ENCODE results near the gene HMGN2. TPM values are rescaled to one million over a fixed set of nuclear protein-coding genes. Genes with fewer than 3 reads are reported as not detected.
"Not testable (repeated sequence)": the region's sequence is repeated elsewhere in the genome, so short reads cannot be mapped to it uniquely, and the experiment has no call there.

HMGN2 gene
- total RNA-seq, 1 donor from 2014 or later, result 299 TPM

DNA sequence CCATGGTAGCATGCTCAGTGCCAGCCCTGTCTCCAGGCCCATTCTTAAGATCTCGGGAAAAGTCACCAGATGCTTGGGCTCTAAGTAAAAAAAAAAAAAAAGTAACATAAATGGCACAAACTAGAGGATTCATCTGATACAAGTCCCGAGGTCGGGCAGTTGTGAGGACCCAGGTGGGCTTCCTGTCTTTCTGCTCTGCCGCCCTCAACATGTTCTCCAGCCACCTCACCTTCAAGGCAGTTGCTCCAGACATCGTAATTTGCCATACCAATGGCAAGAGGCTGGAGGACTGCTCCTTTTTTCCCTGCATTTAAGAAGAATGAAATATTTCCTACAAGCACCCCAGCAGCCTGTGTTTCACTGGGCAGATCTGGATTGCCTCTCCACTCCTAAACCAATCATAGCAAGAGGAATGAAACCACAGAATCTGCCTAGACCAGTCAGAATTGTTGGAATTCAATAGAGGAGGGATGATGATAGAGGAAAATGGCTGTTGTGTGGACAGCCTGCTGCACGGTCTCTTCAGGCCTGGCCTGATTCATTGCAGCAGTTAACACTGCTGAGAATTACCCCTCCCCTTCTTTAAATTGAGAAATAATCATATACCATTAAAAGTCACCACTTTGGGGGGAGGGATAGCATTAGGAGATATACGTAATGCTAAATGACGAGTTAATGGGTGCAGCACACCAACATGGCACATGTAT lies 5.4 kb downstream of the HMGN2 start:
- DNase-seq (ENCODE audit: low read depth, low spot score), result no peak

DNA sequence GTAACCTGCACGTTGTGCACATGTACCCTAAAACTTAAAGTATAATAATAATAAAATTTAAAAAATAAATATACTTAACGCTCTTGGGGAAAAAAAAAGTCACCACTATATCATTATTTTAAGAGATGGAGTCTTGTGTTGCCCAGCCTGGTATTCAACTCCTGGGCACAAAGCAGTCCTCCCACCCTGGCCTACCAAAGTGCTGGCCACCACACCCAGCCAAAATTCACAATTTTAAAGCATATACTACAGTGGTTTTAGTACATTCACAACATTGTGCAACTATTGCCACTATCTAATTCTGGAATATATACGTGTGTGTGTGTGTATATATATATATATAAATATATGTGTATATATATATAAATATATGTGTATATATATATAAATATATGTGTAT lies 5.9 kb downstream of the HMGN2 start:
- DNase-seq (ENCODE audit: low read depth, low spot score), result no peak

- DNase-seq (ENCODE audit: low read depth, low spot score), result no peak
These were observed 6.7 kb downstream of the HMGN2 start for GRCh38 chr1:26478988-26479387.

DNA sequence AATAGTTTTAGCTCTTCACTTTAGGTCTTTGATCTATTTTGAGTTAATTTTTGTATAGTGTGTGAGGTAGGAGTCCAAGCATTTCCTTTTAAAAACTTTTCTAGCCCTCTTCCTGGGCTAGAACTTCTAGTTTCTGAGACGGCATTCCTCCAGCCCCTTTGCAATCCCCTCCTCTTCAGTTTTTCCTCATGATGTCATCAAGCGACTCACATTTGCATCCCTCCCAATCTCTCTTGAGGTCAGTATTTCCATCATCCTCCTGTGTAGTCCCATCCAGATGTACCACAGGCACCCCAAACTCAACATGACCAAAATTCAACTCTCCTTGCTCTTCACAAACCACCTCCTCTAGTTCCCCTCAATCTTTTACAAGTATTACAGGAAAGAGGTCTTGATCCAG lies 10.7 kb downstream of the HMGN2 start:
- DNase-seq (ENCODE audit: low read depth, low spot score), result no peak

DNA sequence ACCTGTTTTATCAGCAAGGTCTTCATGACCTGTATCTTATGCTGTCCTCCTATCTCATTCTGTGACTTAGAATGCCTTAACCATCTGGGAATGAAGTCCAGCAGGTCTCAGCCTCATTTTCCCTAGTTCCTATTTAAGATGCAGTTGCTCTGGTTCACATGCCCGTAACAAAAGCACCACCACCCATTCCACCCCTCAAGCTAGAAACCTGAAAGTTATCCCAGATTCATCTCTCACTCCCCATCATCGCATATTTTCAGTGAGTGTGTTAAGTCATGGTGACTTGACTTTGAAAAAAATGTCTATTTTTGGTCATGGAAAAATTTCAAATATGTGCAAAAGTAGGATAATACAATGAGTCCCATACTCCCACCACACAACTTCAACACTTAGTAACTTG lies 11.7 kb downstream of the HMGN2 start:
- DNase-seq (ENCODE audit: low read depth, low spot score), result no peak

DNA sequence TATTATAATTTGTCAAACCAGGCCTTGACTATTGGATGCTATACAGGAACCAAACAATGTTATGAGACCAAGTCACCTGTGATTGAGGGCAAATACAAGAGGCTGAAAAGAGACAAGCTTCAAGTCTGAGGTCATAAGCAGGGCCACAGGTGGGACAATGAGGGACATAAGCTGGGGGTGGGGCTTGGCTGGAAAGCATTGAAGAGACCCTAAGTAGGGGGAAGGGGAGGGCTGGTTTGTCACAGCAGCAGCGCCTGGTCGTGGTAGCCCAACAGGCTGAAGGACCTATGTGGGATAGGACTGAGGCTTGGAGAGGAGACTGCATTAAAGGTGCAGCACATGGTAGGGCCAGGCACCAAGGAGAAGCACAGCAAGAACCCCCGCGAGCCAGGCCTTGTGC lies 17.9 kb downstream of the HMGN2 start:
- DNase-seq (ENCODE audit: low read depth, low spot score), result no peak

GRCh38 chr1:26493267-26493666 lies 21.0 kb downstream of the HMGN2 start:
- DNase-seq (ENCODE audit: low read depth, low spot score), result no peak

- DNase-seq (ENCODE audit: low read depth, low spot score), result no peak
These were observed 21.7 kb downstream of the HMGN2 start for GRCh38 chr1:26493938-26494337.

DNA sequence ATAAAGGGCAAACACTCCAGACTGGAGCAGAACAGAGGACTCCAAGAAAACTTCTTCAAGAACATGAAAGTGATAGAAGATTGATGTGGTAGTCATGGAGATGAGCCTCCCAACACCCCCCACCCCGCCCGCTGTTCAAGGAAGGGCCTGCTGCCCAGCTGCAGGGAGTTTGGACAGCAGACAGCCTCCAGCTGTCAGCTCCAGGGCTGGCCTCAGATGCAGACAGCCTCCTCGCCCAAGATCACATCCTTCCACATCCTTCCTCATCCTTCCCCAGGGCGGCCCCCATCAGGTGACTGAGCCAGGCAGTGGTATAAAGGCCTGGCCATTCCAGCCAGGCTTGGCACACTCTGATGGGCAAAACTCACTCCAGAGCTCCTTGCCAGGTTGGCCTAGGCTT lies 24.6 kb downstream of the HMGN2 start:
- no peak for DNase-seq (ENCODE audit: low read depth, low spot score)

- no peak for DNase-seq (ENCODE audit: low read depth, low spot score)
These were observed 26.7 kb downstream of the HMGN2 start for GRCh38 chr1:26498894-26499293.

DNA sequence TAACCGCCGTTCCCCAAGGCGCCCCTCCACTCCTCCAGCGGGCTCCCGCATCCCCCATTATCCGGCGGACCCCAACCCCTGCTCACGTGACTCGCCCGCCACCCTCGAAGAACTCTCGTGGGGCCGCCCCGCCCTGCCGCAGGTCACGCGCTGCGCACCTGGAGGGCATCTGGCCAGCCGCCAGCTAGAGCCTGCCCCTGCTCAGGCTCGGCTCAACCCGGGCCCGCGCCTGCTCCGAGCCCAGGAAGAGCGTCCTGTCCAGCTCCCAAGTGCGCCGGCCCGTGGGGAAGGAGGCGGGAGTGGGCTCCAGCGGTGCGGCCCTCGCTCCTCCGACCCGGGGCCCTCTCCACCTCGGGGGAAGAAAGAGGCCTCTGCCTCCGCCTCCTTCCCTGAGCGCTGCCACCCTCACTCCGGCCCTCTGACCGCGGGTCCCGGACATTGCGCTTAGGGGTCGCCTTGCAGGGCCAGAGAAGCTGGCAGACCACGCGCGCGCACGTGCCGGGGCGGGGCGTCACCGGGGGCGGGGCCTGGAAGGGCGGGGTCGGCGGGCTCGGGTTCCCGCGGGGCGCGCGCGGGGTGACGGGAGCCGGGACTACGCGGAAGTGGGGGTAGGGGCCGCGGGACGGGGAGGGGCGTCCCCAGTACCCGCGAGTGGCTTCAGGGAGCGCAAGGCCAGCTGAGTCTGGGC lies 28.4 kb downstream of the HMGN2 start:
- DNase-seq (ENCODE audit: low read depth, low spot score), result peak; percentile 4

DNA sequence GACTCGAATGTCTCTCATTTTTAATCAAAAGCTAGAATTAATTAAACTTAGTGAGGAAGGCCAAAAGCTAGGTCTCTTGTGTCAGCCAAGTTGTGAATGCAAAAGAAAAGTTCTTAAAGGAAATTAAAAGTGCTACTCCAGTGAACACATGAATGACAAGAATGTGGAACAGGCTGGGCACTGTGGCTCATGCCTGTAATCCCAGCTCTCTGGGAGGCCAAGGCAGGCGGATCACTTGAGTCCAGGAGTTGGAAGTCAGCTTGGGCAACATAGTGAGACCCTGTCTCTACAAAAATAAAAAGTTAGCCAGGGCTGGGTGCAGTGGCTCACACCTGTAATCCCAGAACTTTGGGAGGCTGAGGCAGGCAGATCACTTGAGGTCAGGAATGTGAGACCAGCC lies 38.5 kb downstream of the HMGN2 start:
- not testable (repeated sequence) for DNase-seq (ENCODE audit: low read depth, low spot score)

GRCh38 chr1:26515836-26516235 lies 43.6 kb downstream of the HMGN2 start:
- DNase-seq (ENCODE audit: low read depth, low spot score), result not testable (repeated sequence)

- DNase-seq (ENCODE audit: low read depth, low spot score), result no peak
These were observed 44.9 kb downstream of the HMGN2 start for GRCh38 chr1:26516987-26517765.

GRCh38 chr1:26517766-26518049 lies 45.5 kb downstream of the HMGN2 start:
- DNase-seq (ENCODE audit: low read depth, low spot score), result no peak

GRCh38 chr1:26518355-26518754 lies 46.1 kb downstream of the HMGN2 start:
- DNase-seq (ENCODE audit: low read depth, low spot score), result no peak

DNA sequence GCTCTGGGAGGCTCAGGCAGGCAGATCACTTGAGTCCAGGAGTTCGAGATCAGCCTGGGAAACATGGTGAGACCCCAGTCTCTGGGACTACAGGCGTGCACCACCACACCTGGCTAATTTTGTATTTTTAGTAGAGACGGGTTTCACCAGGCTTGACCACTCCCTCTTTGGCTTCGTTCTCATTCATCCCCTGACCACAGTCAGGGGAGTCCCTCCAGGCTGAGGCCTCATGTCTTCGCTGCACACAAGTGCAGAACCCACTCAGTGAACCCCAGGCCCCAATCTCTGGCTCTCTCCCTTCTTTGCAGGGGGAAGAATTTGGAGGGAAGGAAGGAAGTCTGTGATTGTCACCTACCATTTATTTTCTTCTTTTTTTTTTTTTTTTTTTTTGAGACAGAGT lies 48.1 kb downstream of the HMGN2 start:
- DNase-seq (ENCODE audit: low read depth, low spot score), result no peak

DNA sequence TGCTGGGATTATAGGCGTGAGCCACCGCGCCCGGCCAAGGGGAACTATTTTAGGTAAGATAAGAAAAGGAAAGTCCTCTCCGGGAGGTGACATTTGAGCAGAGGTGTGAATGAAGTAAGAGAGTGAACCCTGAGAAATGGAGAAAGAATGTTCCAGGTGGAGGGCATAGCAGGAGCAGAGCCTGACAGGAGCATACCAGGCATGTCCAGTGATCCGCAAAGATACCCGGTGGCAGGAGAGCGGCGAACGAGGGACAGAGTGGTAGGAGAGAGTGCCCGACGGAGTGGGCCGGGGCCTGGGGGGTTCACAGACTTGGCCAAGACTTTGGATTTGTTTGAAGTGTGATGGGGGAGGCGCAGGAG lies 49.4 kb downstream of the HMGN2 start:
- no peak for DNase-seq (ENCODE audit: low read depth, low spot score)

DNA sequence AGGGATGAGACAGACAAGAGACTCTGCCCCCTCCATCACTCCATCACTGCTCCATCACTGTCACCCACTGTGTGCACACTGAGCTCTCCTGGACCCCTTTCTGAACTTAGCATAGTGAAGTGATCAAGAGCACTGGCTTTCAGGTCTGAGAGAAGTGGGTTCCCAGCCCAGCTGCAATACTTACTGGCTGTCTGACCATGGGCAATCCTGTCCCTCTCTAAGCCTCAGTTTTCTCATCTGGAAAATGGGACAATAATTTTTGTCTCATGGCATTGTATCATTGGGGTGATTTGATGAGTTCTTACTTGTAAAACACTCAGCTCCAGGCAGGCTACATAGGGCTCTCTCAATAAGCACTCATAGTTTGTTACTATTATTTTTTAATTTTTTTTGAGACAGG lies 49.8 kb downstream of the HMGN2 start:
- DNase-seq (ENCODE audit: low read depth, low spot score), result no peak

- no peak for DNase-seq (ENCODE audit: low read depth, low spot score)
These were observed 51.9 kb downstream of the HMGN2 start for GRCh38 chr1:26524181-26524580.

Data from pulmonary artery endothelial cell (primary cell).